ENCODE results near the gene SEC31B.

SEC31B gene

DNA sequence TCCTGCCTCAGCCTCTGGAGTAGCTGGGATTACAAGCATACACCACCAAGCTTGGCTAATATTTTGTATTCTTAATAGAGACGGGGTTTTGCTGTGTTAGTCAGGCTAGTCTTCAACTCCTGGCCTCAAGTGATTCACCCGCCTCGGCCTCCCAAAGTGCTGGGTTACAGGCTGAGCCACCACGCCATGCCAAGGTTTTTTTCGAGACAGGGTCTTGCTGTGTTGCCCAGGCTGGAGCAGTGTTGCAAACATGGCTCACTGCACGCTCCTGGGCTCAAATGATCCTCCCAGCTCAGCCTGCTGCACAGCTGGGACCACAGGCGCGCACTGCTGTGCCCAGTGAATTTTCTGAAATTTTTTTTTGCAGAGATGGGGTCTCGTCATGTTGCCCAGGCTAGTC lies 3.3 kb upstream of the SEC31B start:
- in situ Hi-C loops (cut with HindIII; ENCODE audit: low sequenced_read_pairs) = no loop called here
- no peak for DNase-seq (ENCODE audit: low read depth)
- TF ChIP-seq, protein P1, sequence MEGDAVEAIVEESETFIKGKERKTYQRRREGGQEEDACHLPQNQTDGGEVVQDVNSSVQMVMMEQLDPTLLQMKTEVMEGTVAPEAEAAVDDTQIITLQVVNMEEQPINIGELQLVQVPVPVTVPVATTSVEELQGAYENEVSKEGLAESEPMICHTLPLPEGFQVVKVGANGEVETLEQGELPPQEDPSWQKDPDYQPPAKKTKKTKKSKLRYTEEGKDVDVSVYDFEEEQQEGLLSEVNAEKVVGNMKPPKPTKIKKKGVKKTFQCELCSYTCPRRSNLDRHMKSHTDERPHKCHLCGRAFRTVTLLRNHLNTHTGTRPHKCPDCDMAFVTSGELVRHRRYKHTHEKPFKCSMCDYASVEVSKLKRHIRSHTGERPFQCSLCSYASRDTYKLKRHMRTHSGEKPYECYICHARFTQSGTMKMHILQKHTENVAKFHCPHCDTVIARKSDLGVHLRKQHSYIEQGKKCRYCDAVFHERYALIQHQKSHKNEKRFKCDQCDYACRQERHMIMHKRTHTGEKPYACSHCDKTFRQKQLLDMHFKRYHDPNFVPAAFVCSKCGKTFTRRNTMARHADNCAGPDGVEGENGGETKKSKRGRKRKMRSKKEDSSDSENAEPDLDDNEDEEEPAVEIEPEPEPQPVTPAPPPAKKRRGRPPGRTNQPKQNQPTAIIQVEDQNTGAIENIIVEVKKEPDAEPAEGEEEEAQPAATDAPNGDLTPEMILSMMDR (IDR thresholded peaks at IDR 0.05; ENCODE audit: low read depth, low read length, missing control alignments) = no peak
- H3K4me3 ChIP-seq (ENCODE audit: low read depth, low read length) = no peak overlapping the region

DNA sequence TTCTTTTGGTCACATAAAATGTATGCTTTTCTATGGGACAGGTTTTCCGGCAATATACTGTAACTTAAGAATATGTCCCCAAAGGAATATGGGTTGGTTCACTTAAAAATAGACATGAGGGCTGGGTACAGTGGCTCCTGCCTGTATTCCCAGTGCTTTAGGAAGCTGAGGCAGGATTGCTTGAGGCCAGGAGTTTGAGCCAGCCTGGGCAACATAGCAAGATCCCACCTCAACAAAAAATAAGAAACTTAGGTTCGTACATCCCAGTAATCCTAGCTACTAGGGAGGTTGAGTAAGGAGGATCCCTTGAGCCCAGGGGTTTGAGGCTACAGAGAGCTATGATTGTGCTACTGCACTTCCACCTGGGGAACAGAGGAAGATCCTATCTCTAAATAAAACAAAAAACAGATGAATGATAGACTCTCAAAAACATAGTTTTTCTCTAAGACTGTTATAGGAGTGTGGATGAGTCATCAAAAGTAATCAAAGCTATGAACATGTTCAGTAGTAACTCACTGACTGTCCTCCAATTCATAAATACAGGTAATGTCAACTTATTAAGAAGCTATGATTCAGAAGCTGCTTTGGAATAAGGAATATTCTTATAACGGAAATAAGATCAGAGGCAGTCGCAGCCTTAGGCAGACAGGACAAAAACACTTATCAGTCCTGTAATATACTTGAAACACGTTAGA lies 2.6 kb upstream of the SEC31B start:
- in situ Hi-C loops (cut with HindIII; ENCODE audit: low sequenced_read_pairs) = no loop called here
- no peak for DNase-seq (ENCODE audit: low read depth)
- TF ChIP-seq, protein P1 (IDR thresholded peaks at IDR 0.05; ENCODE audit: low read depth, low read length, missing control alignments) = no peak
- H3K4me3 ChIP-seq (ENCODE audit: low read depth, low read length) = no peak overlapping the region

DNA sequence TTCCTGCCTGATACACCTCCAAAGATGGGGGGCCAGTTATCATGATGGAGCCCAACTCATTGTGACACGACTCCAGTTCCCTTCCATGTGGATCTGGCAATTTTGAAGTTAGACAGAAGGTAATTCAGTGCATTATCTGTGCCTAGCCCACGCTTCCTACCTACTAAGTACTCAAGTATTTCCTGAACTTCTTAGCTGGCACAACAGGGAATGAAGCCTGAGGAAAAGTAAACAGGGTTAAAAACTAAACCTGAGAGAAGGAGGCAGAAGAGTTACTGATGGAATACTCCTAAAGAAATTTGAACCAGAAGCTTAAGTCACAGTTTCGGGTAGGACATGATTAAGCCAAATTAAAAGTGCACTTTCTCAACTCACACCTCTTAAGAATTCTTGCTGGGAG lies 1.1 kb upstream of the SEC31B start:
- no peak overlapping the region for H3K4me3 ChIP-seq (ENCODE audit: low read depth, low read length)
- DNase-seq (ENCODE audit: low read depth) = no peak
- TF ChIP-seq, protein P1 (IDR thresholded peaks at IDR 0.05; ENCODE audit: low read depth, low read length, missing control alignments) = no peak
- in situ Hi-C loops (cut with HindIII; ENCODE audit: low sequenced_read_pairs) = no loop called here

DNA sequence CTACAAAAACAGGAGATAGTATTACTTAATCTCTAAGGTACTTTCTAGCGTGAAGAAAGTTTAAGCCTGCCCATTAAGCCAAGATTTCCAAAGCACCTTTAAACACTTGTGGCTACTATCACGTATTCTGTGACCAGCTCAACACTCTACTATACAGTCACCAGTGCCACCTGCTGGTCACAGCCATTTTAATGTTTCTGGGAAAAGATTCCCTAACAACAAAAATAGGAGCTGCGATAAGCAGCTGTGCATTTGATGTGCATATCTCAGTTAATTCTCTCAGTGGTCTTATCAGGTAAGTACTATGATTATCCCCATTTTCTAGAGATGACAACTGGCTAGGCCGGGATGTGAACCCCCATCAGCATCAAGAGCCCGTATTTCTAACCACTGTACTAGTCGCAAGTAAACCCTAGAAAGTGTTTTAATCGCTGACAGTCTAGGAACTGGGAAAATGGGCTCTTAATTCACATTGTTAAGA lies 860 bp downstream of the SEC31B start:
- TF ChIP-seq, protein P1 (IDR thresholded peaks at IDR 0.05; ENCODE audit: low read depth, low read length, missing control alignments) = peak; percentile 68
- peak overlapping the region; percentile 47 for H3K4me3 ChIP-seq (ENCODE audit: low read depth, low read length)
- in situ Hi-C loops (cut with HindIII; ENCODE audit: low sequenced_read_pairs) = no loop called here
- DNase-seq (ENCODE audit: low read depth) = peak; percentile 40

DNA sequence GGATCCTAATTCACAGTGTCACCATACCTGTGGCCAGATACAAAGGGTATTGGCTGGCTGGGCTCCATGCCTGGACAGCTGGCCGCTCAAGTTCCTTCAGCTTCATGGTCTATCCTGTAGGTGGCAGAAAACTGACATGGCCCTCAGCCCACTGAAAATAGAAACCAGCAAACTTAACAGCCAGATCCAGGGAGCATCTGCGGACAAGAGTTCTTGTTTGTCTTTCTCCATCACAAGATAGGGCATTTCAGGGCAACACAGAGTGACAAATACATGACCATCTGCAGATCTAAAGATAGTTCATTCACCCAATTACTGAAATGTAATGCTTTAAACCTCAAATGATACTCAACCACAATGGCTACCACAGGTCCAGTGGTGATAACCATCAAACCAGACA lies 2.8 kb downstream of the SEC31B start:
- TF ChIP-seq, protein P1 (IDR thresholded peaks at IDR 0.05; ENCODE audit: low read depth, low read length, missing control alignments) = peak; percentile 7
- in situ Hi-C loops (cut with HindIII; ENCODE audit: low sequenced_read_pairs) = no loop called here
- no peak for DNase-seq (ENCODE audit: low read depth)
- H3K4me3 ChIP-seq (ENCODE audit: low read depth, low read length) = no peak overlapping the region

DNA sequence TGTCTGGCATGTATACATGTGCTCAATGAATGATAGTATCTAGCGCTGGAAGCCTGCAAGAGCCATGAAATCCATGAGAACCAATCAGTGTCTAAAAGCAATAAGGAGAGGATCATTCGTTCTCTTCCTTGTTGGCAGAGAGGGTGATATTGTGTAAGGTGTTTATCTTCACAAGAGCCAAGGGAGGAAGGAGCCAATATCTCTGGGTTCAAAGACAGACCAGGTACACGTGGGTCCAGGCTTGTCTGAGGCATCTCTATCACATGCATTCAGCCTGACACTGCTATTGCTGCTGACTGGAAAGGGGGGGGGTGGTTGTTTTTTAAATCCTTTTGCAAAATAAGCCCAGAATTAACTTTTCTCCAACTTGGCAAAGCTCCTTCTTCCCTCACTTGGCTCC lies 4.0 kb downstream of the SEC31B start:
- H3K4me3 ChIP-seq (ENCODE audit: low read depth, low read length) = no peak overlapping the region
- in situ Hi-C loops (cut with HindIII; ENCODE audit: low sequenced_read_pairs) = no loop called here
- no peak for DNase-seq (ENCODE audit: low read depth)
- TF ChIP-seq, protein P1 (IDR thresholded peaks at IDR 0.05; ENCODE audit: low read depth, low read length, missing control alignments) = no peak

Measured in astrocyte of the cerebellum (primary cell).